HEK293 (cell line): Measurements from ENCODE around the gene RASL11A.

ENCODE experiments used
- CTCF ChIA-PET: fragments of 350-600 bp; formaldehyde crosslinking; extraction: SDS; loops from one replicate; lab custom pipeline; 2021; ENCODE audit warnings: antibody characterized with exemption; lab: Yijun Ruan, JAX
- POLR2A ChIA-PET: fragments of 300-600 bp; formaldehyde crosslinking; extraction: SDS; loops from one replicate; lab custom pipeline; 2020; ENCODE audit warnings: antibody characterized with exemption, inconsistent platforms; lab: Yijun Ruan, JAX
- H3K27ac ChIP-seq: fragments of 200-500 bp; sonication (Bioruptor generic); 2 replicates; pipeline ENCODE4 v1.5.1; 2014; ENCODE audit warnings: low read depth, low read length, control low read depth, inconsistent platforms; ENCODE audit errors: extremely low read depth
- H3K36me3 ChIP-seq, 2 experiments: fragments of 200-500 bp in 1 of 2; sonication (Bioruptor generic) in 1 of 2; 1 replicate in 1 of 2; 2 replicates in 1 of 2; pipeline ENCODE4 v1.5.1; 2014 to 2017; ENCODE audit warnings: inconsistent platforms in 2 of 2, low read length in 2 of 2; ENCODE audit not compliant: control insufficient read depth in 2 of 2, insufficient read depth in 1 of 2
- H3K4me1 ChIP-seq: fragments of 200-500 bp; sonication (Bioruptor generic); 2 replicates; pipeline ENCODE4 v1.5.1; 2014; ENCODE audit warnings: mild to moderate bottlenecking, low read length, inconsistent platforms; ENCODE audit not compliant: control insufficient read depth, insufficient read depth
- H3K4me3 ChIP-seq: 2 replicates; pipeline ENCODE4 v1.5.1; 2011; ENCODE audit warnings: low read depth, mild to moderate bottlenecking, control low read depth, low read length, moderate library complexity
- H3K9me3 ChIP-seq: fragments of 200-500 bp; sonication (Bioruptor generic); 2 replicates; pipeline ENCODE4 v1.5.1; 2014; ENCODE audit warnings: low read depth, low read length, inconsistent platforms; ENCODE audit not compliant: control insufficient read depth, insufficient read depth
- GLI4 ChIP-seq: fragments of 450-650 bp; formaldehyde crosslinking; IDR thresholded peaks from 2 replicates; pipeline ENCODE4 v1.5.1; 2016; ENCODE audit warnings: missing biosample characterization, missing genetic modification characterization
- KLF9 ChIP-seq: fragments of 450-650 bp; formaldehyde crosslinking; IDR thresholded peaks from 2 replicates; pipeline ENCODE4 v1.5.1; 2016; ENCODE audit warnings: missing biosample characterization, missing genetic modification characterization, low read depth
- OSR2 ChIP-seq: fragments of 450-650 bp; formaldehyde crosslinking; IDR thresholded peaks from 2 replicates; pipeline ENCODE4 v1.5.1; 2016; ENCODE audit warnings: missing biosample characterization, missing genetic modification characterization
- OVOL3 ChIP-seq: fragments of 450-650 bp; formaldehyde crosslinking; IDR thresholded peaks from 2 replicates; pipeline ENCODE4 v1.5.1; 2016; ENCODE audit warnings: missing biosample characterization, missing genetic modification characterization
- YY2 ChIP-seq: fragments of 450-650 bp; formaldehyde crosslinking; IDR thresholded peaks from 2 replicates; pipeline ENCODE4 v1.5.1; 2016; ENCODE audit warnings: missing biosample characterization, missing genetic modification characterization
- ZBTB26 ChIP-seq: fragments of 450-650 bp; formaldehyde crosslinking; optimal IDR thresholded peaks from 2 replicates; pipeline ENCODE3; 2016; ENCODE audit warnings: missing biosample characterization, mild to moderate bottlenecking, missing genetic modification characterization
- ZNF174 ChIP-seq: fragments of 450-650 bp; formaldehyde crosslinking; IDR thresholded peaks from 2 replicates; pipeline ENCODE4 v1.5.0; 2017; ENCODE audit warnings: missing biosample characterization, mild to moderate bottlenecking, missing genetic modification characterization
- ZNF211 ChIP-seq: fragments of 450-650 bp; formaldehyde crosslinking; IDR thresholded peaks from 2 replicates; pipeline ENCODE4 v1.5.1; 2016; ENCODE audit warnings: low read depth, missing biosample characterization, missing genetic modification characterization
- ZNF214 ChIP-seq: fragments of 450-650 bp; formaldehyde crosslinking; IDR thresholded peaks from 2 replicates; pipeline ENCODE4 v1.5.1; 2017; ENCODE audit warnings: missing biosample characterization, mild to moderate bottlenecking, missing genetic modification characterization, borderline replicate concordance
- ZNF248 ChIP-seq: fragments of 450-650 bp; formaldehyde crosslinking; IDR thresholded peaks from 2 replicates; pipeline ENCODE4 v1.5.1; 2017; ENCODE audit warnings: missing biosample characterization, missing genetic modification characterization
- ZNF423 ChIP-seq: fragments of 450-650 bp; formaldehyde crosslinking; IDR thresholded peaks from 2 replicates; pipeline ENCODE4 v1.5.1; 2016; ENCODE audit warnings: missing biosample characterization, missing genetic modification characterization
- ZNF549 ChIP-seq: fragments of 450-650 bp; IDR thresholded peaks from 2 replicates; pipeline ENCODE4 v1.5.1; 2018; ENCODE audit warnings: missing biosample characterization, missing genetic modification characterization, mild to moderate bottlenecking, inconsistent platforms, moderate library complexity
- ZNF596 ChIP-seq: fragments of 450-650 bp; IDR thresholded peaks from 2 replicates; pipeline ENCODE4 v1.5.0; 2018; ENCODE audit warnings: missing biosample characterization, mild to moderate bottlenecking, missing genetic modification characterization, moderate library complexity
- ZNF626 ChIP-seq: fragments of 450-650 bp; sonication (Bioruptor Pico); formaldehyde crosslinking; IDR thresholded peaks from 2 replicates; pipeline ENCODE4 v1.5.1; 2018; ENCODE audit warnings: missing biosample characterization, missing genetic modification characterization, inconsistent platforms
- ZNF658 ChIP-seq: fragments of 450-650 bp; formaldehyde crosslinking; IDR thresholded peaks from 2 replicates; pipeline ENCODE4; 2016; ENCODE audit warnings: missing biosample characterization, missing genetic modification characterization
- ZNF692 ChIP-seq: fragments of 450-650 bp; formaldehyde crosslinking; IDR thresholded peaks from 2 replicates; pipeline ENCODE4 v1.5.1; 2016; ENCODE audit warnings: missing biosample characterization, missing genetic modification characterization
- ZNF792 ChIP-seq: fragments of 450-650 bp; formaldehyde crosslinking; IDR thresholded peaks from 2 replicates; pipeline ENCODE4 v1.5.1; 2016; ENCODE audit warnings: missing biosample characterization, missing genetic modification characterization
- TF ChIP-seq, protein P1 (sequence below): fragments of 450-650 bp; IDR thresholded peaks from 2 replicates; pipeline ENCODE4 v1.5.1; 2018; ENCODE audit warnings: missing biosample characterization, mild to moderate bottlenecking, missing genetic modification characterization
- TF ChIP-seq, protein P2 (sequence below): fragments of 450-650 bp; formaldehyde crosslinking; IDR thresholded peaks from 2 replicates; pipeline ENCODE4 v1.5.1; 2017; ENCODE audit warnings: missing biosample characterization, missing genetic modification characterization
- TF ChIP-seq, protein P3 (sequence below): fragments of 450-650 bp; formaldehyde crosslinking; IDR thresholded peaks from 2 replicates; pipeline ENCODE4 v1.5.1; 2016; ENCODE audit warnings: missing biosample characterization, missing genetic modification characterization

RASL11A gene

DNA sequence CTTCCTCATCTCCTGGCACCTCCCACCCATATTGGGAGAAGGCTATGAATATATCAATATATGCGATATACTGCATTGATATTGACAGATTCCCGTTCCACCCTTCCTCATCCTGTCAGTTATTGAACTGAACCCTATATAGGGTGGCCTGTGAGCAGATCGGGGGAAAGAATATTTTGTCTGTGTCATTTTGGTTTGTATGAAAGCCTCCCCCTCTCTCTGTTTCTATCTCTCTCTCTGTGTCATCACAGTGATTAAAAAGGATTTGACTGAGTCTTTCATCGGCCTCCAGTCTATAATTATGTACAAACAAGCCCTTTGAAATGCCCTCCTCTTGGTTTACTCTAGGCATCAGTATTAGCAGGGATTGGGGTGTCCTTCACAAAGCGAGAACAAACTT lies 35.7 kb downstream of the RASL11A start:
- CTCF ChIA-PET, result no interaction called here
- POLR2A ChIA-PET, result no interaction called here
- Histone ChIP-seq H3K27ac (no peak overlapping the region), H3K36me3 (no peaks in the 10 kb centered on the region), H3K4me1 (no peaks in the 10 kb centered on the region), H3K9me3 (no peaks in the 10 kb centered on the region), H3K4me3 (no peak overlapping the region)
- TF ChIP-seq ZNF596 (no peak), ZNF692 (no peak), ZNF423 (tag by site-specific recombination) (no peak), OVOL3 (tag by site-specific recombination) (no peak), YY2 (tag by site-specific recombination) (no peak)
- TF ChIP-seq, protein P1, sequence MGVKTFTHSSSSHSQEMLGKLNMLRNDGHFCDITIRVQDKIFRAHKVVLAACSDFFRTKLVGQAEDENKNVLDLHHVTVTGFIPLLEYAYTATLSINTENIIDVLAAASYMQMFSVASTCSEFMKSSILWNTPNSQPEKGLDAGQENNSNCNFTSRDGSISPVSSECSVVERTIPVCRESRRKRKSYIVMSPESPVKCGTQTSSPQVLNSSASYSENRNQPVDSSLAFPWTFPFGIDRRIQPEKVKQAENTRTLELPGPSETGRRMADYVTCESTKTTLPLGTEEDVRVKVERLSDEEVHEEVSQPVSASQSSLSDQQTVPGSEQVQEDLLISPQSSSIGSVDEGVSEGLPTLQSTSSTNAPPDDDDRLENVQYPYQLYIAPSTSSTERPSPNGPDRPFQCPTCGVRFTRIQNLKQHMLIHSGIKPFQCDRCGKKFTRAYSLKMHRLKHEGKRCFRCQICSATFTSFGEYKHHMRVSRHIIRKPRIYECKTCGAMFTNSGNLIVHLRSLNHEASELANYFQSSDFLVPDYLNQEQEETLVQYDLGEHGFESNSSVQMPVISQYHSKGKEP (tag by site-specific recombination), result no peak

DNA sequence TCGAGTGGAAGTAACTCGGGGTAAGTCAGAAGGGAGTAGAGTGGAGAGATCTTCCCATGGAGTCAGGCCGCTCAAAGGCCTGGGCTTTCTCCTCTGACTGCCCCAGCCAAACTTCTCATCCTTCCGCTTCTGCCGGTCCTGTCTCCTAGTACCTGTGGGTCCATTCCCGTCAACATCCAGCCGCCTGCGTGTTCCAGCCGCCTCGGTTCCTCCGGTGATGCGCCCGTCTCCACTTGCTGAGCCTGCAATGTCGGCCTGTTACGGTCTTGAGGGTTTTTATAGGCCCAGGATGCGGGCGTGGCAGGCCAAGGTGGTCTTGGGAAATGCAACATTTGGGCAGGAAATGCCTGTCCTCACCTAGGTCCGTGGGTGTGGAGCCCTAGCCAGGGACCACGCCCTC lies 38.3 kb downstream of the RASL11A start:
- ChIA-PET POLR2A (no interaction called here), CTCF (no interaction called here)
- Histone ChIP-seq H3K4me1 (no peaks in the 10 kb centered on the region), H3K9me3 (no peaks in the 10 kb centered on the region), H3K36me3 (no peaks in the 10 kb centered on the region), H3K27ac (no peak overlapping the region), H3K4me3 (no peak overlapping the region)
- TF ChIP-seq ZNF596, result no peak
- TF ChIP-seq OSR2 (tag by site-specific recombination), result no peak
- TF ChIP-seq GLI4, result no peak
- no peak for TF ChIP-seq ZNF174 (tag by site-specific recombination)

GRCh38 chr13:27309401-27309958 lies 38.9 kb downstream of the RASL11A start:
- ChIA-PET POLR2A (no interaction called here), CTCF (interaction anchor here (0.6 to 1.4 kb wide), 3 partner anchors 28 to 306 kb away, joined by 3 read pairs; no protein-coding TSS in a partner anchor)
- TF ChIP-seq ZNF214 (tag by site-specific recombination), result no peak
- TF ChIP-seq ZBTB26 (tag by site-specific recombination), result no peak
- TF ChIP-seq ZNF248 (tag by site-specific recombination), result no peak
- TF ChIP-seq, protein P2, sequence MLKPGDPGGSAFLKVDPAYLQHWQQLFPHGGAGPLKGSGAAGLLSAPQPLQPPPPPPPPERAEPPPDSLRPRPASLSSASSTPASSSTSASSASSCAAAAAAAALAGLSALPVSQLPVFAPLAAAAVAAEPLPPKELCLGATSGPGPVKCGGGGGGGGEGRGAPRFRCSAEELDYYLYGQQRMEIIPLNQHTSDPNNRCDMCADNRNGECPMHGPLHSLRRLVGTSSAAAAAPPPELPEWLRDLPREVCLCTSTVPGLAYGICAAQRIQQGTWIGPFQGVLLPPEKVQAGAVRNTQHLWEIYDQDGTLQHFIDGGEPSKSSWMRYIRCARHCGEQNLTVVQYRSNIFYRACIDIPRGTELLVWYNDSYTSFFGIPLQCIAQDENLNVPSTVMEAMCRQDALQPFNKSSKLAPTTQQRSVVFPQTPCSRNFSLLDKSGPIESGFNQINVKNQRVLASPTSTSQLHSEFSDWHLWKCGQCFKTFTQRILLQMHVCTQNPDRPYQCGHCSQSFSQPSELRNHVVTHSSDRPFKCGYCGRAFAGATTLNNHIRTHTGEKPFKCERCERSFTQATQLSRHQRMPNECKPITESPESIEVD (tag by site-specific recombination), result no peak
- no peak for TF ChIP-seq ZNF792 (tag by site-specific recombination)
- TF ChIP-seq ZNF549, result no peak
- TF ChIP-seq ZNF658 (tag by site-specific recombination), result no peak
- no peak for TF ChIP-seq ZNF596
- TF ChIP-seq, protein P3, sequence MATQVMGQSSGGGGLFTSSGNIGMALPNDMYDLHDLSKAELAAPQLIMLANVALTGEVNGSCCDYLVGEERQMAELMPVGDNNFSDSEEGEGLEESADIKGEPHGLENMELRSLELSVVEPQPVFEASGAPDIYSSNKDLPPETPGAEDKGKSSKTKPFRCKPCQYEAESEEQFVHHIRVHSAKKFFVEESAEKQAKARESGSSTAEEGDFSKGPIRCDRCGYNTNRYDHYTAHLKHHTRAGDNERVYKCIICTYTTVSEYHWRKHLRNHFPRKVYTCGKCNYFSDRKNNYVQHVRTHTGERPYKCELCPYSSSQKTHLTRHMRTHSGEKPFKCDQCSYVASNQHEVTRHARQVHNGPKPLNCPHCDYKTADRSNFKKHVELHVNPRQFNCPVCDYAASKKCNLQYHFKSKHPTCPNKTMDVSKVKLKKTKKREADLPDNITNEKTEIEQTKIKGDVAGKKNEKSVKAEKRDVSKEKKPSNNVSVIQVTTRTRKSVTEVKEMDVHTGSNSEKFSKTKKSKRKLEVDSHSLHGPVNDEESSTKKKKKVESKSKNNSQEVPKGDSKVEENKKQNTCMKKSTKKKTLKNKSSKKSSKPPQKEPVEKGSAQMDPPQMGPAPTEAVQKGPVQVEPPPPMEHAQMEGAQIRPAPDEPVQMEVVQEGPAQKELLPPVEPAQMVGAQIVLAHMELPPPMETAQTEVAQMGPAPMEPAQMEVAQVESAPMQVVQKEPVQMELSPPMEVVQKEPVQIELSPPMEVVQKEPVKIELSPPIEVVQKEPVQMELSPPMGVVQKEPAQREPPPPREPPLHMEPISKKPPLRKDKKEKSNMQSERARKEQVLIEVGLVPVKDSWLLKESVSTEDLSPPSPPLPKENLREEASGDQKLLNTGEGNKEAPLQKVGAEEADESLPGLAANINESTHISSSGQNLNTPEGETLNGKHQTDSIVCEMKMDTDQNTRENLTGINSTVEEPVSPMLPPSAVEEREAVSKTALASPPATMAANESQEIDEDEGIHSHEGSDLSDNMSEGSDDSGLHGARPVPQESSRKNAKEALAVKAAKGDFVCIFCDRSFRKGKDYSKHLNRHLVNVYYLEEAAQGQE (tag by site-specific recombination), result no peak
- TF ChIP-seq ZNF626, result no peak
- no peak for TF ChIP-seq ZNF211
- no peak for TF ChIP-seq KLF9 (tag by site-specific recombination)
- Histone ChIP-seq H3K9me3 (no peaks in the 10 kb centered on the region), H3K4me1 (no peaks in the 10 kb centered on the region), H3K4me3 (no peak overlapping the region), H3K36me3 (no peaks in the 10 kb centered on the region), H3K27ac (no peak overlapping the region)
